ENCODE measurements around the gene CTSW.
"Not testable (repeated sequence)": the region's sequence is repeated elsewhere in the genome, so short reads cannot be mapped to it uniquely, and the experiment has no call there.

CTSW gene

DNA sequence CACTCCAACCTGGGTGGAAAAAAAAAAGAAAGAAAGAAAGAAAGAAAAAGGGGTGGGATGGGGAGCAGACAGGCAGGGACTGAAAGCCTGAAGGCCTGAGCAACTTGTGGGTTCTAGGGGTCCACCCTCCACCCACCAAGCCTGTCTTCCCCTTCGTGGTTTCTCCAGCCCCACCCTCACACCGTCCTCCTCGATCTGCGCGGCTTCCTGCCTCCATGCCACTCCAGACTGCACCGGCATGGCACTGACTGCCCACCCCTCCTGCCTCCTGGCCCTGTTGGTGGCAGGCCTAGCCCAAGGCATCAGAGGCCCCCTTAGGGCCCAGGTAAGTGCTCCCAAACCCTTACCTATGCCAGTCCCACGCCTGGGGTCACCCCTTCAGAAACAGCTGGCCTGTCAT lies at the start of gene CTSW:
Gene CTSW, plus strand, starts transcription at position 221 of the 400 bp plus-strand sequence. Its CDS starts 18 bp downstream, at position 239.
- no peak for DNase-seq

DNA sequence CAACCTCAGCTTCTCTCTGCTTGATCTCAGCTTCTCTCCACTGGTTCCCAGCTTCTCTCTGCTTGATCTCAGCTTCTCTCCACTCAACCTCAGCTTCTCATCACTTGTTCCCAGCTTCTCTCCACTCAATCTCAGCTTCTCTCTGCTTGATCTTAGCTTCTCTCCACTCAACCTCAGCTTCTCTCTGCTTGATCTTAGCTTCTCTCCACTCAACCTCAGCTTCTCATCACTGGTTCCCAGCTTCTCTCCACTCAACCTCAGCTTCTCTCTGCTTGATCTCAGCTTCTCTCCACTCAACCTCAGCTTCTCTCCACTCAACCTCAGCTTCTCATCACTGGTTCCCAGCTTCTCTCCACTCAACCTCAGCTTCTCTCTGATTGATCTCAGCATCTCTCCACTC lies 47.4 kb upstream of the CTSW start:
- not testable (repeated sequence) for DNase-seq

GRCh38 chr11:65833297-65834030 lies 46.2 kb upstream of the CTSW start, which contains the start of gene SNX32:
SNX32 (plus strand) TSS chr11:65833963; CDS start chr11:65834066, 103 bp downstream.
- DNase-seq: peak; percentile 90 to 93

DNA sequence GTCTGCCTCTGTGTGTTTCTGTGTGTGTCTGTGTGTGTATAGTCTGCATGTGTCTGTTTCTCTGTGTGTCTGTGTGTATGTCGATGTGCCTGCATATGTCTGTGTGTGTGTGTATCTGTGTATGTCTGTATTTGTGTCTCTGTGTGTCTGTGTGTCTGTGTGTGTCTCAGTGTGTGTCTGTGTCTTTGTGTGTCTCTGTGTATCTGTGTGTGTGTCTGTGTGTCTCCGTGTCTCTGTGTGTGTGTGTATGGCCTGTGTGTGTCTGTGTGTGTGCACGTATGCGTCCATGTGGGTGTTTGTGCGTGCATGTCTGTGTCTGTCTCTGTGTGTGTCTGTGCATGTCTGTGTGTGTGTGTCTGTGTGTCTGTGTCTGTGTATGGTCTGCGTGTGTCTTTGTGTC lies 45.4 kb upstream of the CTSW start:
- no peak for DNase-seq

- no peak for DNase-seq
These were observed 37.5 kb upstream of the CTSW start for GRCh38 chr11:65842144-65842543.

DNA sequence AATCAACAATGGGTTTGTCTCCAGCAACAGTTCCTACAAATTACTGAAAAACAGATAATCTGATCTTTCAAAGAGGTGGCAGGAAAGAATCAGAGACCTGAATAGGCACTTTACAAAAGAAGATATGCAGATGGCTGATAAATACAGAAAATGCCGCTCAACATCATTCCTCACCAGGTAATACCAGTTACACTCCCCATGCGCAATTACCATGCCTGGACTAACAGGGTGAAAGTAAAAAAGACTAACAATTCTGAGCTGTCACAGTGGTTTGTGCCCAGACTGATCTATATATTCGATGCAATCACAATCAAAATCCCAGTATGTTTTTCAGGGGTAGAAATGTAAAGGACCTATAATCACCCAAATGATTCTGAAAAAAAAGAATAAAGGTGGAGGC lies 35.8 kb upstream of the CTSW start:
- DNase-seq: no peak

DNA sequence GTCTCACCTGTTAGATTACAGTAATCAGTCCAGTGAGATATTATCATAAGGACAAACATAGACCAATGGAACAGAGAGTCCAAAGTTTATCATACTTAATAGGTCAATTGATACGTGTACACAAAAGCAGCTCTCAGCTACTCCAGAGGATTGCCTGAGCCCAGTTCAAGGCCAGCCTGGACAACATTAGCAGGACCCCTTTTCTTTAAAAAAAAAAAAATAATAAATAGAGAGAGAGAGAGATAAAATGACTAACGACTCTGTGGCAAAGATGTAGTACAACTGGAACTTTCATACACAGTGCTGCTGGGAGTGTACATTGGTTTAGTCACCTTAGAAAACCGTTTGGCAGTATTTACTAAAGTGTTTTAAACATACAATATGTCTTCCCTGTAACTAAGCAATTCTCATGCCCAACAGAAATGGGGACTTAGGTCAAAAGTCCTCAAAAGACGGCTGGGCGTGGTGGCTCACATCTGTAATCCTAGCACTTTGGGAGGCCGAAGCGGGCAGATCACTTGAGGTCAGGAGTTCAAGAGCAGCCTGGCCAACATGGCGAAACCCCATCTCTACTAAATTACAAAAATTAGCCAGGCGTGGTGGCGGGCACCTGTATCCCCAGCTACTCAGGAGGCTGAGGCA lies 35.3 kb upstream of the CTSW start:
- DNase-seq: no peak

DNA sequence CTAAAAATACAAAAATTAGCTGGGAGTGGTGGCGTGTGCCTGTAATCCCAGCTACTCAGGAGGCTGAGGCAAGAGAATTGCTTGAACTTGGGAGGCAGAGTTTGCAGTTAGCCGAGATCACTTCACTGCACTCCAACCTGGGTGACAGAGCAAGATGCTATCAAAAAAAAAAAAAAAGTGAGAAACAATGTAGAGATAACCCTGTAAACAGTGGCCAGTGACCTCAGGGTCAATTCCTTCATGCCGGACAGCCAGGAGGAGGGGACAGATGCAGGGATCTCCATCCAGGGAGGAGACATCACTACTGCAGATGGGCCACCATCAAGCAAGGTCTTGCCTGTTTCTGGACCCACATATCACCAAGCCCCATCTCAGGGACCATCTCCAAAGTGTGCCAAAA lies 31.9 kb upstream of the CTSW start:
- no peak for DNase-seq

DNA sequence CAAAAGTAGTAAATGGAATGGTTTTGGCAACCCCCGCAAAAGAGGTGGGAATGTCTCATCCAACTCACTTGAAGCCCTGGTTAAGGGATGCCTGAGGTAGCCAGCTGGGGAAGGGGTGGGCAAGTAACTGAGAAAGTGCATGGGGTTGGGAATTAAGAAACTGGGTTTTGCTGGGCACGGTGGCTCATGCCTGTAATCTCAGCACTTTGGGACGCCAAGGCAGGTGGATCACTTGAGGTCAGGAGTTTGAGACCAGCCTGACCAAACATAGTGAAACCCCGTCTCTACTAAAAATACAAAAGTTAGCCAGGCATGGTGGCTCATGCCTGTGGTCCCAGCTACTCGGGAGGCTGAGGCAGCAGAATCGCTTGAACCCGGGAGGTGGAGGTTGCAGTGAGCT lies 30.9 kb upstream of the CTSW start:
- not testable (repeated sequence) for DNase-seq

- no peak for DNase-seq
These were observed 30.3 kb upstream of the CTSW start for GRCh38 chr11:65849366-65849765.

GRCh38 chr11:65849771-65850216 lies 29.8 kb upstream of the CTSW start:
- no peak for DNase-seq

GRCh38 chr11:65850217-65851082 lies 29.2 kb upstream of the CTSW start:
- DNase-seq: no peak

DNA sequence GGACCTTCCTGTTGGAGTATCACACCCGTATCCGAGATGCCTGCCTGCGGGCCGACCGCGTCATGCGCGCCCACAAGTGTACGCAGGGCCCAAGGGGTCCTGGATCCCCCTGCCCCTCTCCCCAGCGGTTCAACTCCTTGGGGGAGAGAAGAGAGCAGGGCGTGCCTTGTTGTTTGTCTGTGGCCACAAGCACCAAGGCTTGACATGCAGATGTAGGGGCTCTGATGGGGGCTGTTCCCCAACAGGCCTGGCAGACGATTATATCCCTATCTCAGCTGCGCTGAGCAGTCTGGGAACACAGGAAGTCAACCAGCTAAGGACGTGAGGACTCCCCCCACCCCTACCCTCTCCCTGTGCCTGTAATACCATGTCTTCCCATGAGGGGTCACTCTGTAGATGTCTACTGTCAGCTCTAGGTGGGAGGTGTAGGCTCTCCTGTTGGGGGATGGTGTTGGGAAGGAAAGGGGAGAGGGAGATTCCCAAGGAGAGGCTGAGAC lies 28.5 kb upstream of the CTSW start:
- DNase-seq: peak; percentile 35 to 36

DNA sequence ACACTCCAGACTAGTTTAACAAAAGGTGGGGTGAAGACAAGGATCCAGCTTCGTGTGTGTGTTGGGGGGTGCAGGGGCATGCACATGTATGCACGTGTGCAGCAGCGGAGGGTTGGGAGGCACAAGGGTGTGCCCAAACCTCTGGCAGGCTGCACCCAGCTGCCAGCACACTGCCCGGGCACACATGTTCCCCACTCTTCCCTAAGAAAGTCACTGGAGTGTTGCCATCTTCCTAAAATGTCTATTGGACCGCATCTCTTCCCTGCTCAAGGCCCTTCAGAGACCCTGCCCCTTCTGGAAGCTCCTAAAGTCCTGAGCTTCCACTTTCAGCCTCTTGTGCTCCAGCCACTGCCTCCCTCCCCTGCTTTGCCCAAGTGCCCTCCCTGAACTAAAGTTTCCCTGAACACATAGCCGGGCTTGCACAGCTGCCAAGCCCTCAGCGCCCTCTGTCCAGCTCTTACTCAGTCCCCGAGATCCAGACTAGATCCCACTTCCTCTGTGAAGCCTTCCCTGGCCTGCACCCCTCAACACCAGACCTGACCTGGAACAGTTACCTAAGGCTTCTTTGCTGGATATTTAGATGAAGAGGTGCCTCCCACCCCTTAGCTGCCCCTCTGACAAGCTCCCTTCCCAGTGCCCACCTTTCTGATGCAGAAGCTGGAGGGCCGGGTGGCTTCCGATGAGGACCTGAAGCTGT lies 27.7 kb upstream of the CTSW start:
- DNase-seq: no peak

GRCh38 chr11:65852508-65853245 lies 27.0 kb upstream of the CTSW start:
- no peak for DNase-seq

DNA sequence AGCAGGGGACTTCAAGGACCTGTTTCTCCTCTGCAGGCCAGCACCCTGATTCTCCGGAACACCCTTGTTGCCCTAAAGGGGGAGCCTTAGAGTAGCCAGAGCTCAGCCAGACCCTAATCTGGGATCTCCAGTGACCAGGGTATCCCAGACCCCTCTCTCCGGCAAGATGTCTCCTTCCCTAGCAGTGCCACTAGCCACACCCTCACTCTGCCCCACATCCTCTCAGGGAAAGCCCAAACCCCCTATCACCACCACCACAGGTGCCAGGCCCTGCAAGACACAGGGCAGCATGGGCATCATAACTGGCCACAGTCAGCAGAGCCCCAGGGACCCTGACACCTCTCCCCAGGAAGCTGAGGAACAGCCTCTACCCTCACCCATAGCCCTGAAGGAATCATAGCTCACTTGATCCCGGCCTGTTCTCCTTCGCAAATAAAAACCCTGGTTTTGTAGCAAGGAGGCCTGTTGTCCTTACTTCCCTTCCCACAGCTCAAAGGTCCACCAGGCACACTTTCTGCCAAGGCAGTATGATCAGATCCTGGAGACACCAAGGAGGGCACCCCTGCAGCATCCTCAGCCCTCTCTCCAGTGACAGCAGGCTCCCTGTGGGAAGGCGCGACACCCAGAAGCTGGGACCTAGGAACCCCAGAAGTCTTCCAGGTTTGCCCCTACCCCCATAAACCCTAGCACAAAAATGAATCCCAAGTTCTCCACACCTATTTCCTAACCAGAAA lies 26.2 kb upstream of the CTSW start:
- DNase-seq: no peak

- DNase-seq: no peak
These were observed 25.5 kb upstream of the CTSW start for GRCh38 chr11:65854161-65854592.

GRCh38 chr11:65854852-65855837 lies 24.5 kb upstream of the CTSW start:
- DNase-seq: no peak

DNA sequence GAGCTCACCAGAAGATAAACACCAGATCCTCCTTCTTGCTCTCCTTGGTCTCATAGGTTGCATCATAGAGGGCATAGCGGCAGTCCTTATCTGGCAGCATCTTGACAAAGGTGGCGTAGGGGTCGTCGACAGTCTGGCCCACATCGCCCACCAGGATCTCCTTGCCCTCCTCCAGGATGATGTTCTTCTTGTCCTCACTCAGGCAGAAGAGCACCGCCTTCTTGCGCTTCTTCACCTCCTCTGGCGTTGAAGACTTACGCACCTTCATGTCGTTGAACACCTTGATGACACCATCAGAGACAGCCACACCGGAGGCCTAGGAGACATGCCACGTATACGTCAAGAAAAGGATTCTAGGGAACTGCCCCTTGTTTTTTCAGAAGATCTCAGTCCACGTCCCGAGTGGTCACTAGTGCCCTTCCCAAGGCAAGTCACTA lies 23.7 kb upstream of the CTSW start:
- DNase-seq: no peak
